HepG2 (cell line): ENCODE measurements around the gene GRIN2C. TPM values are rescaled to one million over a fixed set of nuclear protein-coding genes. Genes with fewer than 3 reads are reported as not detected.

Experiments used
- ATAC-seq: fragments of 200-7000 bp; cut with Tn5 transposase; 3 replicates; pipeline ENCODE4 v1.9.1; 2020; ENCODE audit warnings: mild to moderate bottlenecking, moderate library complexity
- BruUV-seq: library from RNA; stranded (reverse); fragments of 400-500 nt; replicated peaks from 2 replicates; lab custom pipeline; 2021; lab: Mats Ljungman, UMichigan
- CTCF ChIA-PET: fragments of 300-600 bp; formaldehyde crosslinking; extraction: SDS; loops from one replicate; lab custom pipeline; 2021; ENCODE audit warnings: low total read pairs, inconsistent platforms, low intra/inter-chr PET ratio; lab: Yijun Ruan, JAX
- POLR2A ChIA-PET: fragments of 350-600 bp; sonication (Branson Sonifier 250); formaldehyde crosslinking; loops from one replicate; lab custom pipeline; 2020; ENCODE audit warnings: antibody characterized with exemption, inconsistent platforms; lab: Yijun Ruan, JAX
- DNase-seq: peaks from one replicate; pipeline ENCODE4 v3.0.0-alpha.2; 2015; ENCODE audit warnings: low spot score
- FAIRE-seq: peaks from 3 replicates; lab custom pipeline; 2011; peaks lifted over from hg19 to GRCh38; lab: Jason Lieb, UNC
- H2AFZ ChIP-seq: one replicate; pipeline ENCODE4 v1.6.1; 2011; ENCODE audit warnings: low read length, inconsistent platforms
- H3K27ac ChIP-seq: fragments of 300-600 bp; 3 replicates; pipeline ENCODE4 v1.8.0; 2011; ENCODE audit warnings: mixed run types, mild to moderate bottlenecking, mixed read lengths, low read length, inconsistent platforms; ENCODE audit not compliant: insufficient read depth; ENCODE audit errors: extremely low read length
- H3K27me3 ChIP-seq, 2 experiments: fragments of 200-600 bp in 1 of 2; 2 replicates in 1 of 2; 3 replicates in 1 of 2; pipeline versions ENCODE4 v1.6.0 to v1.8.0; 2011; ENCODE audit warnings: low read length in 2 of 2, mild to moderate bottlenecking in 2 of 2, moderate library complexity in 2 of 2, inconsistent platforms in 1 of 2; ENCODE audit not compliant: insufficient read depth in 2 of 2, control insufficient read depth in 1 of 2
- H3K36me3 ChIP-seq, 2 experiments: fragments of 200-600 bp in 1 of 2; replicated peaks in 1 of 2; 2 replicates in 1 of 2; 3 replicates in 1 of 2; pipeline versions ENCODE4 v1.5.1 to v1.8.0; 2011; ENCODE audit warnings: low read length in 2 of 2, inconsistent platforms in 1 of 2; ENCODE audit not compliant: insufficient read depth in 2 of 2, control insufficient read depth in 1 of 2
- H3K4me1 ChIP-seq: 2 replicates; pipeline ENCODE4 v1.5.1; 2012; ENCODE audit warnings: low read length, inconsistent platforms; ENCODE audit not compliant: insufficient read depth
- H3K4me2 ChIP-seq: 2 replicates; pipeline ENCODE4 v1.6.0; 2011; ENCODE audit warnings: low read depth, low read length, inconsistent platforms
- H3K4me3 ChIP-seq, 3 experiments: fragments of 200-600 bp in 1 of 3; sonication (generic), shearing (Covaris generic) in 1 of 3; replicated peaks in 1 of 3; 2 replicates each; pipeline ENCODE4 v1.5.1; 2011 to 2016; ENCODE audit warnings: low read length in 3 of 3, inconsistent platforms in 2 of 3, low read depth in 2 of 3, mild to moderate bottlenecking in 2 of 3, control low read depth in 1 of 3, mixed read lengths in 1 of 3; ENCODE audit not compliant: insufficient read depth in 1 of 3
- H3K79me2 ChIP-seq: one replicate; pipeline ENCODE4 v1.6.1; 2011; ENCODE audit warnings: low read length, inconsistent platforms; ENCODE audit not compliant: insufficient read depth
- H3K9ac ChIP-seq: 2 replicates; pipeline ENCODE4 v1.6.0; 2011; ENCODE audit warnings: mild to moderate bottlenecking, low read depth, low read length, inconsistent platforms; ENCODE audit not compliant: insufficient read depth
- H3K9me3 ChIP-seq: 2 replicates; pipeline ENCODE4 v1.5.1; 2012; ENCODE audit warnings: mild to moderate bottlenecking, low read length
- H4K20me1 ChIP-seq: 2 replicates; pipeline ENCODE4 v1.6.0; 2011; ENCODE audit warnings: inconsistent platforms, mild to moderate bottlenecking, low read length, moderate library complexity; ENCODE audit not compliant: insufficient read depth
- ATRX ChIP-seq: sonication (generic); formaldehyde crosslinking; IDR thresholded peaks from 2 replicates; pipeline ENCODE4 v1.4.0; 2020; ENCODE audit warnings: missing genetic modification reagents, borderline replicate concordance
- IKZF4 ChIP-seq: sonication (generic); formaldehyde crosslinking; IDR thresholded peaks from 2 replicates; pipeline ENCODE4 v1.5.1; 2020; ENCODE audit warnings: borderline replicate concordance, mild to moderate bottlenecking, low read depth, missing genetic modification reagents; ENCODE audit errors: not compliant biosample characterization
- NCOR1 ChIP-seq: fragments of 200-600 bp; sonication (generic); IDR thresholded peaks from 2 replicates; pipeline ENCODE4 v1.7.0; 2017; ENCODE audit warnings: antibody characterized with exemption, low read length, borderline replicate concordance
- NFE2L1 ChIP-seq: sonication (generic); formaldehyde crosslinking; IDR thresholded peaks from 2 replicates; pipeline ENCODE4 v1.4.0; 2020; ENCODE audit warnings: missing genetic modification reagents, mild to moderate bottlenecking, borderline replicate concordance
- NFIB ChIP-seq: sonication (generic); formaldehyde crosslinking; IDR thresholded peaks from 2 replicates; pipeline ENCODE4 v1.9.0; 2021; ENCODE audit warnings: missing genetic modification reagents, mild to moderate bottlenecking, borderline replicate concordance
- NR2F1 ChIP-seq, 2 experiments: fragments of 450-650 bp in 1 of 2; formaldehyde crosslinking in 1 of 2; IDR thresholded peaks; 2 replicates each; pipeline versions ENCODE4 v1.5.0 to v1.6.1; 2016 to 2020; ENCODE audit warnings: mild to moderate bottlenecking in 1 of 2, missing compliant biosample characterization in 1 of 2, missing genetic modification reagents in 1 of 2, moderate library complexity in 1 of 2
- RBM39 ChIP-seq: fragments of 200-400 bp; formaldehyde crosslinking; IDR thresholded peaks from one replicate; pipeline ENCODE4 v1.6.1; 2018; ENCODE audit warnings: antibody characterized with exemption, mild to moderate bottlenecking, low read depth, low read length; ENCODE audit not compliant: poor library complexity, severe bottlenecking
- SIN3A ChIP-seq: IDR thresholded peaks from 2 replicates; pipeline ENCODE4 v1.6.1; 2011; ENCODE audit warnings: low read depth, mild to moderate bottlenecking, control low read depth, low read length, borderline replicate concordance
- SOX13 ChIP-seq, 3 experiments: fragments of 450-650 bp in 1 of 3; sonication (generic) in 1 of 3; formaldehyde crosslinking in 1 of 3; IDR thresholded peaks in 2 of 3; conservative IDR thresholded peaks in 1 of 3; 2 replicates each; pipeline versions ENCODE4 v1.5.0 to v1.6.1; 2016 to 2020; ENCODE audit warnings: antibody characterized with exemption in 1 of 3, mild to moderate bottlenecking in 1 of 3, missing compliant biosample characterization in 1 of 3, missing genetic modification reagents in 1 of 3, moderate library complexity in 1 of 3
- XBP1 ChIP-seq: sonication (generic); formaldehyde crosslinking; IDR thresholded peaks from 2 replicates; pipeline ENCODE4 v1.5.0; 2020; ENCODE audit warnings: missing genetic modification reagents
- ZBTB21 ChIP-seq: sonication (generic); formaldehyde crosslinking; IDR thresholded peaks from 2 replicates; pipeline ENCODE4 v1.4.0; 2020; ENCODE audit warnings: missing genetic modification reagents
- ZNF333 ChIP-seq: sonication (generic); formaldehyde crosslinking; IDR thresholded peaks from 2 replicates; pipeline ENCODE4 v1.4.0; 2020; ENCODE audit warnings: mild to moderate bottlenecking, missing genetic modification reagents, borderline replicate concordance
- ZNF557 ChIP-seq: sonication (generic); formaldehyde crosslinking; IDR thresholded peaks from 2 replicates; pipeline ENCODE4 v1.4.0; 2020; ENCODE audit warnings: missing genetic modification reagents
- ZNF577 ChIP-seq: sonication (generic); formaldehyde crosslinking; IDR thresholded peaks from 2 replicates; pipeline ENCODE4 v1.4.0; 2020; ENCODE audit warnings: mild to moderate bottlenecking, low read depth, missing genetic modification reagents, borderline replicate concordance
- ZNF672 ChIP-seq: sonication (generic); formaldehyde crosslinking; IDR thresholded peaks from 2 replicates; pipeline ENCODE4 v1.8.1; 2022; ENCODE audit warnings: missing genetic modification reagents
- ZNF709 ChIP-seq: sonication (generic); formaldehyde crosslinking; IDR thresholded peaks from 2 replicates; pipeline ENCODE4 v1.5.0; 2020; ENCODE audit warnings: mild to moderate bottlenecking, missing genetic modification reagents
- ZNF776 ChIP-seq: sonication (generic); formaldehyde crosslinking; IDR thresholded peaks from 2 replicates; pipeline ENCODE4 v1.4.0; 2020; ENCODE audit warnings: mild to moderate bottlenecking, missing genetic modification reagents
- ZNF788 ChIP-seq: sonication (generic); formaldehyde crosslinking; IDR thresholded peaks from 2 replicates; pipeline ENCODE4 v1.5.0; 2020; ENCODE audit warnings: mild to moderate bottlenecking, missing genetic modification reagents, borderline replicate concordance
- ZSCAN20 ChIP-seq: sonication (generic); formaldehyde crosslinking; IDR thresholded peaks from 2 replicates; pipeline ENCODE4 v1.4.0; 2020; ENCODE audit warnings: missing genetic modification reagents, mild to moderate bottlenecking, borderline replicate concordance
- WGBS: methylation state at CpG from one replicate; pipeline ENCODE4 v1.1.6; 2017; ENCODE audit warnings: low lambda C conversion rate; 5-methylcytosine and 5-hydroxymethylcytosine counted together
- in situ Hi-C: cut with HindIII; loops from 2 replicates; pipeline ENCODE4 v1.10.0; 2017; ENCODE audit warnings: low pct_unique_long_range_greater_than_20kb; ENCODE audit not compliant: extremely low pct_ligation_motif_present
- intact Hi-C: fragments of 100-400 bp; cut with micrococcal nuclease; formaldehyde crosslinking; loops from one replicate; pipeline ENCODE4 v1.10.0; 2022; ENCODE audit not compliant: unreplicated experiment
- polyA plus RNA-seq, 8 experiments: library from polyadenylated mRNA; depleted of rRNA in 3 of 8; stranded (reverse) in 7 of 8; unstranded in 1 of 8; fragments of >200 nt; fragmentation: Illumina TruSeq in 4 of 8; extraction: Trizol in 4 of 8; gene quantifications; 2 replicates each; pipeline versions ENCODE4 v1.2.1 to v1.2.3, GENCODE V29; 2011 to 2016; ENCODE audit warnings: low read depth in 4 of 8, missing spikeins in 1 of 8, mixed read lengths in 1 of 8; ENCODE audit not compliant: insufficient read depth in 1 of 8
- total RNA-seq, 5 experiments: library from RNA; depleted of rRNA; stranded (reverse); fragments of >200 nt; fragmentation: Illumina TruSeq; extraction: Trizol; gene quantifications; 2 replicates each; pipeline ENCODE4 v1.2.3, GENCODE V29; 2016; ENCODE audit warnings: low read depth in 1 of 5

Gene GRIN2C
- total and polyA plus RNA-seq, 2 of the 13 experiments (the other 11 are each of a cell fraction or from before 2014, with no cell fraction given) = 0.03 to 0.11 TPM

- in situ Hi-C loops = no loop called here
- no peak overlapping the region for H3K9ac ChIP-seq
- H3K36me3 ChIP-seq = peaks cover 2 to 5% of the 10 kb centered on the region in 2 experiments; a peak in 2 of 5 replicates
- TF ChIP-seq ZSCAN20 (no peak), ZNF776 (no peak), NCOR1 (no peak), NFE2L1 (CRISPR knock-in tag) (no peak), XBP1 (CRISPR knock-in tag) (no peak), ZNF577 (no peak), ZNF333 (no peak), ZBTB21 (CRISPR knock-in tag) (no peak), ZNF788 (no peak), IKZF4 (CRISPR knock-in tag) (no peak), SOX13 (IDR thresholded peaks at IDR 0.05) (no peak), SOX13 (CRISPR knock-in tag; conservative IDR thresholded peaks at IDR 0.05 in 1 of 2, IDR thresholded peaks at IDR 0.05 in 1 of 2) (no peak), ATRX (no peak), ZNF672 (CRISPR knock-in tag) (no peak), NFIB (no peak), NR2F1 (CRISPR knock-in tag; IDR thresholded peaks at IDR 0.05) (no peak), RBM39 (no peak), SIN3A (no peak), ZNF557 (CRISPR knock-in tag) (no peak), ZNF709 (CRISPR knock-in tag) (no peak)
- no TSS peak for BruUV-seq
- no peaks in the 10 kb centered on the region for H3K79me2 ChIP-seq
- H3K9me3 ChIP-seq = no peaks in the 10 kb centered on the region
- intact Hi-C loops = no loop called here
- no peak overlapping the region for H3K4me2 ChIP-seq
- ATAC-seq = no peak
- H3K4me3 ChIP-seq = no peak overlapping the region
- DNase-seq = no peak
- POLR2A ChIA-PET = no interaction called here
- no peak for FAIRE-seq
- WGBS = 94% methylated on average over 13 of the region's 16 CpGs
- H3K27ac ChIP-seq = no peak overlapping the region
- H2AFZ ChIP-seq = no peak overlapping the region
- CTCF ChIA-PET = no interaction called here
- H3K4me1 ChIP-seq = no peaks in the 10 kb centered on the region
- no peaks in the 10 kb centered on the region for H3K27me3 ChIP-seq
- H4K20me1 ChIP-seq = no peaks in the 10 kb centered on the region
Observed at GRCh38 chr17:74818291-74818938, 41.3 kb downstream of the GRIN2C start.
